HepG2 (cell line): ENCODE data around the gene CSNK1D. TPM values are rescaled to one million over a fixed set of nuclear protein-coding genes. Genes with fewer than 3 reads are reported as not detected.
A peak's percentile ranks its signal among the peaks of the same experiment; 100 is the strongest.

Source experiments
- ARNT2 ChIP-seq: sonication (generic); formaldehyde crosslinking; IDR thresholded peaks from 2 replicates; pipeline ENCODE4 v1.8.0; 2022; ENCODE audit warnings: mild to moderate bottlenecking, low read depth, missing genetic modification reagents, moderate library complexity
- CBX1 ChIP-seq: IDR thresholded peaks from one replicate; pipeline ENCODE4 v1.6.1; 2016; ENCODE audit warnings: antibody characterized with exemption, low read depth
- FOXK1 ChIP-seq: sonication (generic); formaldehyde crosslinking; IDR thresholded peaks from 2 replicates; pipeline ENCODE4 v1.4.0; 2020; ENCODE audit warnings: low read depth, missing genetic modification reagents, borderline replicate concordance
- GZF1 ChIP-seq: sonication (generic); formaldehyde crosslinking; IDR thresholded peaks from 2 replicates; pipeline ENCODE4 v1.5.1; 2020; ENCODE audit warnings: mild to moderate bottlenecking, missing genetic modification reagents
- HNF4G ChIP-seq, 2 experiments: sonication (generic) in 1 of 2; formaldehyde crosslinking in 1 of 2; IDR thresholded peaks; 2 replicates each; pipeline versions ENCODE4 v1.4.0 to v1.6.1; 2011 to 2020; ENCODE audit warnings: borderline replicate concordance in 2 of 2, low read depth in 2 of 2, mild to moderate bottlenecking in 2 of 2, low read length in 1 of 2, missing genetic modification reagents in 1 of 2, moderate library complexity in 1 of 2
- MEIS1 ChIP-seq: sonication (generic); formaldehyde crosslinking; IDR thresholded peaks from 2 replicates; pipeline ENCODE4 v1.9.0; 2021; ENCODE audit warnings: mild to moderate bottlenecking, missing genetic modification reagents, moderate library complexity, borderline replicate concordance
- MXD1 ChIP-seq: sonication (generic); formaldehyde crosslinking; IDR thresholded peaks from 2 replicates; pipeline ENCODE4 v1.4.0; 2020; ENCODE audit warnings: mild to moderate bottlenecking, missing genetic modification reagents
- PAF1 ChIP-seq: IDR thresholded peaks from 2 replicates; pipeline ENCODE4 v1.6.1; 2016; ENCODE audit warnings: missing genetic modification reagents, missing compliant biosample characterization
- POLR2A ChIP-seq, 2 experiments: IDR thresholded peaks; 2 replicates each; pipeline ENCODE4 v1.6.1; 2011; ENCODE audit warnings: low read depth in 2 of 2, low read length in 2 of 2, mild to moderate bottlenecking in 1 of 2, moderate library complexity in 1 of 2; ENCODE audit not compliant: insufficient read depth in 1 of 2
- POLR2AphosphoS2 ChIP-seq: IDR thresholded peaks from 2 replicates; pipeline ENCODE4 v1.6.1; 2011; ENCODE audit warnings: low read depth, low read length, improper control_type of control experiment
- PPARG ChIP-seq: conservative IDR thresholded peaks from 2 replicates; pipeline ENCODE4 v1.6.1; 2016; ENCODE audit warnings: missing biosample characterization, missing genetic modification reagents
- RXRA ChIP-seq: sonication (generic); formaldehyde crosslinking; IDR thresholded peaks from 2 replicates; pipeline ENCODE4 v1.5.1; 2020; ENCODE audit warnings: missing genetic modification reagents
- RXRB ChIP-seq: IDR thresholded peaks from 2 replicates; pipeline ENCODE4 v1.6.1; 2016; ENCODE audit warnings: borderline replicate concordance, missing genetic modification reagents, missing compliant biosample characterization
- ZBTB49 ChIP-seq: sonication (generic); formaldehyde crosslinking; IDR thresholded peaks from 2 replicates; pipeline ENCODE4 v1.4.0; 2020; ENCODE audit warnings: missing genetic modification reagents, borderline replicate concordance
- ZC3H4 ChIP-seq: sonication (generic); formaldehyde crosslinking; IDR thresholded peaks from 2 replicates; pipeline ENCODE4 v1.4.0; 2020; ENCODE audit warnings: missing genetic modification reagents, borderline replicate concordance
- ZMAT3 ChIP-seq: sonication (generic); formaldehyde crosslinking; conservative IDR thresholded peaks from 2 replicates; pipeline ENCODE4 v1.7.0; 2021; ENCODE audit warnings: missing genetic modification reagents
- ZNF362 ChIP-seq: sonication (generic); formaldehyde crosslinking; IDR thresholded peaks from 2 replicates; pipeline ENCODE4 v1.4.0; 2020; ENCODE audit warnings: missing genetic modification reagents, mild to moderate bottlenecking, borderline replicate concordance
- ZNF432 ChIP-seq: sonication (generic); formaldehyde crosslinking; IDR thresholded peaks from 2 replicates; pipeline ENCODE4 v1.5.0; 2020; ENCODE audit warnings: missing genetic modification reagents, mild to moderate bottlenecking, borderline replicate concordance
- ZNF543 ChIP-seq: sonication (generic); formaldehyde crosslinking; IDR thresholded peaks from 2 replicates; pipeline ENCODE4 v1.4.0; 2020; ENCODE audit warnings: mild to moderate bottlenecking, missing genetic modification reagents
- ZNF737 ChIP-seq: sonication (generic); formaldehyde crosslinking; IDR thresholded peaks from 2 replicates; pipeline ENCODE4 v1.5.0; 2020; ENCODE audit warnings: missing genetic modification reagents, mild to moderate bottlenecking, borderline replicate concordance
- ZXDC ChIP-seq: sonication (generic); formaldehyde crosslinking; IDR thresholded peaks from 2 replicates; pipeline ENCODE4 v1.5.0; 2020; ENCODE audit warnings: mild to moderate bottlenecking, missing genetic modification reagents
- polyA plus RNA-seq, 8 experiments: library from polyadenylated mRNA; depleted of rRNA in 3 of 8; stranded (reverse) in 7 of 8; unstranded in 1 of 8; fragments of >200 nt; fragmentation: Illumina TruSeq in 4 of 8; extraction: Trizol in 4 of 8; gene quantifications; 2 replicates each; pipeline versions ENCODE4 v1.2.1 to v1.2.3, GENCODE V29; 2011 to 2016; ENCODE audit warnings: low read depth in 4 of 8, missing spikeins in 1 of 8, mixed read lengths in 1 of 8; ENCODE audit not compliant: insufficient read depth in 1 of 8
- total RNA-seq, 5 experiments: library from RNA; depleted of rRNA; stranded (reverse); fragments of >200 nt; fragmentation: Illumina TruSeq; extraction: Trizol; gene quantifications; 2 replicates each; pipeline ENCODE4 v1.2.3, GENCODE V29; 2016; ENCODE audit warnings: low read depth in 1 of 5

CSNK1D gene
- total and polyA plus RNA-seq, 2 of the 13 experiments (the other 11 are each of a cell fraction or from before 2014, with no cell fraction given): 31.5 to 128 TPM

GRCh38 chr17:82216301-82217119 is 57.0 kb downstream of the CSNK1D start (continued):
- TF ChIP-seq ZBTB49 (CRISPR knock-in tag): no peak
- no peak for TF ChIP-seq POLR2AphosphoS2
- TF ChIP-seq RXRB: peak; percentile 73; the same call in 1 of the 2 replicates
- TF ChIP-seq POLR2A (IDR thresholded peaks at IDR 0.05; ENCODE audit: insufficient read depth in 1 of 2, low read depth in 2 of 2, low read length in 2 of 2): no peak
- no peak; the same call in 1 of the 2 replicates for TF ChIP-seq ZNF543 (CRISPR knock-in tag)
- 0 out of 2 replicates have a peak, but pooled peaks have one; percentile 32 for TF ChIP-seq ZXDC (CRISPR knock-in tag)
- no peak for TF ChIP-seq ARNT2 (CRISPR knock-in tag)
- no peak for TF ChIP-seq CBX1
- TF ChIP-seq ZC3H4 (CRISPR knock-in tag): no peak
- TF ChIP-seq ZNF737 (CRISPR knock-in tag): no peak
- no peak for TF ChIP-seq MXD1 (CRISPR knock-in tag)
- no peak for TF ChIP-seq MEIS1 (CRISPR knock-in tag)
- TF ChIP-seq HNF4G (IDR thresholded peaks at IDR 0.05; ENCODE audit: borderline replicate concordance, low read depth, low read length): no peak
- TF ChIP-seq HNF4G (CRISPR knock-in tag; IDR thresholded peaks at IDR 0.05; ENCODE audit: borderline replicate concordance, low read depth): no peak
- no peak for TF ChIP-seq PAF1 (CRISPR knock-in tag)
- peak; percentile 96 for TF ChIP-seq RXRA
- no peak for TF ChIP-seq GZF1
- no peak for TF ChIP-seq PPARG (CRISPR knock-in tag)
- no peak for TF ChIP-seq ZMAT3 (CRISPR knock-in tag)
- TF ChIP-seq ZNF362 (CRISPR knock-in tag): no peak; the same call in 1 of the 2 replicates
- peak; percentile 92 for TF ChIP-seq FOXK1 (CRISPR knock-in tag)
- TF ChIP-seq ZNF432: no peak
